ENCODE measurements around the gene GGN.
"Not testable (repeated sequence)": the region's sequence is repeated elsewhere in the genome, so short reads cannot be mapped to it uniquely, and the experiment has no call there.

GGN gene

GRCh38 chr19:38387550-38388348 is at the start of gene GGN:
TSS of gene GGN (minus strand) at chr19:38388034. CDS start at chr19:38387261, 773 bp downstream.
- DNase-seq = peak; percentile 41

- DNase-seq = no peak
Measured at GRCh38 chr19:38437295-38437694, 49.5 kb upstream of the GGN start.

GRCh38 chr19:38434549-38435051 is 46.8 kb upstream of the GGN start:
- DNase-seq = no peak

- no peak for DNase-seq
Measured at GRCh38 chr19:38433268-38433733, 45.5 kb upstream of the GGN start, which contains the start of gene RYR1. TSS of gene RYR1 (plus strand) at chr19:38433691. CDS start at chr19:38433830, 139 bp downstream.

- DNase-seq = no peak
Measured at GRCh38 chr19:38430931-38431330, 43.1 kb upstream of the GGN start.

- no peak for DNase-seq
Measured at GRCh38 chr19:38429811-38430156, 42.0 kb upstream of the GGN start.

- no peak for DNase-seq
Measured at GRCh38 chr19:38429055-38429810, 41.4 kb upstream of the GGN start.

GRCh38 chr19:38427035-38427677 is 39.3 kb upstream of the GGN start:
- DNase-seq = not testable (repeated sequence)

- no peak for DNase-seq
Measured at GRCh38 chr19:38425810-38426466, 38.1 kb upstream of the GGN start, which contains the start of gene RASGRP4. TSS of gene RASGRP4 (minus strand) at chr19:38426219. CDS start at chr19:38426091, 128 bp downstream.

- DNase-seq = no peak
Measured at GRCh38 chr19:38425222-38425809, 37.5 kb upstream of the GGN start.

- no peak for DNase-seq
Measured at GRCh38 chr19:38424272-38424671, 36.4 kb upstream of the GGN start.

- DNase-seq = no peak
Measured at GRCh38 chr19:38422438-38422837, 34.6 kb upstream of the GGN start.

- no peak for DNase-seq
Measured at GRCh38 chr19:38421856-38422255, 34.0 kb upstream of the GGN start.

GRCh38 chr19:38420935-38421334 is 33.1 kb upstream of the GGN start:
- no peak for DNase-seq

- DNase-seq = peak; percentile 23
Measured at GRCh38 chr19:38417544-38418506, 30.0 kb upstream of the GGN start.

- no peak for DNase-seq
Measured at GRCh38 chr19:38417146-38417543, 29.3 kb upstream of the GGN start.

GRCh38 chr19:38413416-38413815 is 25.6 kb upstream of the GGN start:
- no peak for DNase-seq

GRCh38 chr19:38412961-38413360 is 25.1 kb upstream of the GGN start:
- DNase-seq = no peak

GRCh38 chr19:38412491-38412890 is 24.7 kb upstream of the GGN start:
- no peak for DNase-seq

GRCh38 chr19:38411898-38412297 is 24.1 kb upstream of the GGN start:
- DNase-seq = not testable (repeated sequence)

All from NCI-H510A (cell line).